NCI-H1092 treated with DMSO at 0.1 percent for 48 hours (cell line): ENCODE measurements around the gene DEPP1.

ENCODE experiments used
- DNase-seq: peaks from one replicate; lab custom pipeline; 2025; lab: John Stamatoyannopoulos, UW

Gene DEPP1

DNA sequence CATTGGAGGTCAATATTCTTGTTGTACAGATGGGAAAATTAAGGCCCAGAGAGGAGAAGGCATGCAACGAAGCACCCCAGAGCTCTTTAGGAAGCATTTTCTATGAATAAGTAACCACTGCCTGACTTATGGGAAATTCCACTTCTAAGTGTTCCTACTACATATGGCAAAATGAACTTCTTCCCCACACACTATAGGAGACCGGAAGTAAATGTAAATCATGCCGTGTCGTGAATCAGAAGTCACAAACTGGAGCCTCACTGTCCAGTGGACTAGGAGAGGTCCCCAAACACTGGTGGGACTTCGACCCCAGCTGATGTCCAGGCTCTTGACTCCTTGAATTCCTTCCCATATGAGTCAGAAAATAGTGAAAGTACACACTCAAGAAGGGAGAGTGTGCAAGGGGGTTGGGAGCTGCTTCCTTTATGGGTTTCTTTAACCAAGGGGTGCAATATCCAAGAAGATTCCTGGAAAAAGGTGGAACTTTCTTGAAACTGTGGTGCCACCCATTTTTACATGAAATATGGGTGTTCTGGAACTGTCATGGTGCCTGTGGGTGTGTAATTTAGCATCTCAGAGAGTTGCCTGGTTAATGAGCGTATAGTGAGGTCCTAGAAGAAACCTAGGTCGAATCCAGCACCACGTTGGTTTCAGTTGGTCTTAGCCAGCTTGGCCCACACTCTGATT, 12.3 kb downstream of the DEPP1 start:
- no peak for DNase-seq

DNA sequence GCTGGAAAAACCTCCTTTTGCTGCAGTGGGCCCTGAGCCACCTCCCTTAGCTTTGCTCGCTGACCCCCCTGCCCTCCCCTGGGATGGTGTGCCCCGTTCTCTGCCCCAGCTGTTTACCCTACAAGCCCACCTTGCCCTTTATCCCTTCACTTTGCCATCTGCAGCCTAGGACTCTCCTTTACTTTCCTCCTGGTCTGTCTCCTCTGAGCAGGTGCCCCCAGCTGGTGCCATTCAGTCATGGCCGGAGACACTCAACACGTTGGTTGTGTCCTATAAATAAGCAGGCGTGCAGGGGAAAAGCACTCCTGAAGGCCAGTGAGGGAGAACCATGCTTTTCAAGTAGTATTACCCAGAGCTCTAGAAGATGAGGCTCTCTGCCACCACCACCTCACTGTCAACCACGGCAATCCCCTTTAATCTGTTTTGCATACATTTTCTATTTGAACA, 12.9 kb downstream of the DEPP1 start:
- DNase-seq: no peak

DNA sequence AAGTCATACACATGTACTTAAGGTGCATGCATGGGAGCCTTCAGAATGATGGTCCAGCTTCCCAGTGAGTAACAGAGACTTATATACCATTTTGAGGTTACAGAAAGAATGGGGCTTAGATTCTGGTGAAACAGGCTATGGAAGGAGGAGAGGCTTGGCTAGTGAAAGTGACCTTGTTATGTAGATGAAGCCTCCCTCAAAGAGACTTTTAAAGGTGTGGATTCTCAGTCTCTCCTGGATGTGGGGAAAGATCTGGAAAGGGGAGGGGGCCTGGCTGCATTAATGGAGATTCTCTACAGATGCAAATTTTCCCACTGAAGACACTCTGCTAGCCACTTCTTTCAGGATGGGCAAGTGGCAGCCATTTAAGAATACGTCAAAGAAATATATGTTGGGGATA, 13.5 kb downstream of the DEPP1 start:
- no peak for DNase-seq

DNA sequence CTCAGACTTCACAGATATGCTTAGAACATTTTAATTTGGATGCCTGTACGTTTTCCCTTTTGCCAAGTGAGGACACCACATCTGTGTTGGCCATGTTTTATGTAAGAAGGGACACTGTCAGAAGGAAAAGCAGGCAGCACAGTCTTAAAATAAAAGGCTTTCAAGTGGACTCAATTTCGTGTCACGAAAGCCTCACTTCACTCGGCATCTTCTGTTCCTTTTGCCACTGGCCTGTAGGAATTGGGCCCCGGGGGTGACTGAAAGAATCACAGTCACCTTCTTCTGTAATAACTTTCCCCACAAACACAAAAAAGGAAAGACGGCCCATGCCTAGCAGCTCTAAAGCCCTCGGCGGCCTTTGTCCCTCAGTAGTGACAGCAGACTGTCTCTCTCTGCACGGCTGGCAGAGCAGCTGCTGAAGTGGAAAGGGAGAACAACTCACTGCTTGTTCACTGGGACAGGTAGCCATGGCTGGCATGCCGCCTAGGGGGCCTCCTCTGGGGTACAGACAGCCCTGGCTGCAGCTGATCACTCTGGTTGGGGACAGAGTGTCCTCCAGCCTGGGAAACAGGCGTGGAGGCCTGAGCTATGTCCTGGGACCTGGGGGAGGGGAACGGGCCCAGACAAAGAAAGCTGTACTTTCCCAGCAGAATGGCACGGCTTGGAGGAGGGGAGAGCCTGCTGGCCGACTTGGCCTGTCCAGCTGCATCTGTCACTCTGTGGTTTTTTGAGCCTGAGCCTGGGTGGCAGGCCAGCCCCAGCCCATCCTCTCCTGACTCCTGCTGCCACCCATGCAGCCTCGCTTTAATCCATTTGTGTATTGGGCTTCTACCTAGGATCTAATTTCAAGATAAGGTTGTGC, 14.6 kb downstream of the DEPP1 start:
- DNase-seq: no peak

DNA sequence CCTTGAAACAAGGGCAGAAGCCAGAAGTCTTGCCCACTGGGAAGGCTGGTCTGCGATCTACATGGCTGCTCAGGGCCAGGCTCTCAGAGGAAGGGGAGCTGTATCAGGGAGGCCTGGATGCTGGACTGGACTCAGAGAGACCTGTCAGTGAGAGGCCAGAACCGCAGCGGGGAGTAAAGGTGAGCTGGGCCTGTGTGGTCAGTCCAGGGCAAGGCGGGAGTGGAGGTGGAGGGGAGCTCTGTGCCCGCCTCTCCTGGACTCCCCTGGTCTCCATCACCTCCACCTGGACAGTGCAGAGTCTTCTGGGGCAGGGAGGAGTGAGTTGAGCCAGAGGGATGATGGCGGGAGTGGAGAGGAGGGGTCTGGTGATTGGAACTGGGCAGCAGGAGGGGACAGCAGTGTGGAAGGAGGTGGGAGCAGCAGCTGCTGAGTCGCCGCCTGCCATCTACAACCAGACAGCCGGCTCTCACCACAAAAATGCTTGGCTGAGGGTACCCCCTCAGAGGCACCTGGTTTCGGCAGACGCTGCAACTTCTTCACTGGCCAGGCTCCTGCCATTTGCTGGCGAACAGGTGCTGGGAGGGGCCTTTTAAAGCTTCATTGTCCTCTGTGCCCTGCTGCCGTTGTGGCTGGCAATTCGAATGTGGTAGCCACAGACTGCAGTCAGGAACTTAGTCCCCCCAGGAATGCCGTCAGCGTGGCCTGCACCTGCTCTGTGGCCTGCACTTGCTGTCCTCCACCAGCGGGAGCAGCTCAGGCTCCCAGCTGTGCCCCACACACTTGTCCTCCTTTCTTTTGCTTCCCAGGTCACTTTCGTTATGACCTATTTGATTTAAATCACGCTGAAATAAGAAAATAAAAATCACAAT, 15.5 kb downstream of the DEPP1 start:
- no peak for DNase-seq

DNA sequence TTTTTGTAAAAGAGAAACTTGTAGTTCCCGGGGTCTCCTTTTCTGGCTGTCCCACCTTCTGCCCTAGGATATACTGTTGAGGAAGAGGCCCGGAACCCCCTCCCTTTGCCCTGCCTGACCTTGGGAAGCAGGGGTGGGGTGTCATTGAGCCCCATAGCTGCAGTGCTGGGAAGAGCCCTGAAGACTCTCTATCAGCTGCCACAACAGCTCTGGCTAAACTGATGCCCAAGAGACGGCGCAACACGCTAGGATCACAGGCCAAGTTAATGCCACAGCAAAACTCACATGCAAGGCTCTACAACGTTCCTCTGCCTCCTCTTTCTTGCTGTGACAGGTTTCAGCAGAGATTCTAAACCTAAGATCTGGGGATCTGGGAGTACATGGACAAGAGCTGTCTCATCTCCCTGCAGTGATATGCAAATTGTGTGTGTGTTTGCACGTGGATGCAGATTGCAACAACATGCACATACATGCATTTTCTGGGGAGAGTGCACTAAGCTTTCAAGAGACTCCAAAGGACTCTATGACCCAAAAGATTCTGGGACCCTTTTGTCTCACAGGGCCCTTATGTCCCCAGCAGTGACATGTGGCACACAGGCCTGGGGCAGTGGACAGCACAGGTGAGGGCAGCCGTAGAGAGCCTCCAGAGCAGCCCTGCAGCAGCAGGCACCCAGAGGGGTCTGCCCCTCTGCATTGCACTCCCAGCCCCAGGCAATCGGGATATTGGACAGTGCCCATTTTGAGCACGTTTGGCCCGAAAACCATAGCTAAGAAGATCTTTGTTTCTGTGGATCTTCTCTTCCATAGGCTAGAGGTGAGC, 16.5 kb downstream of the DEPP1 start:
- DNase-seq: no peak

DNA sequence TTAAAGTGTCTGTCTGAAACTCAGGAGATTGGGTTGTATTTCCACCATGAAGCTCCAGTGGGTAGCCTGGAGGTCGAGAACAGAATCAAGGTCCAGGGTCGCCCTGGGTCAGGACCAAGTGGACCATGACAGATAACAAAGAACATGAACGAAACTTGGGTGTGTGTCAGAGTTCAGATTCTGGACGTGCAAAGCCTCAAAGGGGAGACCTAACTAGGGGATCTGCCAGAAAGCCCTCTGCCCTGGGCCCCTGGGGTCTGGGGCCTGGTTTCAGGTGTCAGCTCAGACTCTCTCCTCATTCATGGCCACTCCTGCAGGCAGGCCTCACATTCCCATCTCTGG, 17.4 kb downstream of the DEPP1 start:
- DNase-seq: no peak

DNA sequence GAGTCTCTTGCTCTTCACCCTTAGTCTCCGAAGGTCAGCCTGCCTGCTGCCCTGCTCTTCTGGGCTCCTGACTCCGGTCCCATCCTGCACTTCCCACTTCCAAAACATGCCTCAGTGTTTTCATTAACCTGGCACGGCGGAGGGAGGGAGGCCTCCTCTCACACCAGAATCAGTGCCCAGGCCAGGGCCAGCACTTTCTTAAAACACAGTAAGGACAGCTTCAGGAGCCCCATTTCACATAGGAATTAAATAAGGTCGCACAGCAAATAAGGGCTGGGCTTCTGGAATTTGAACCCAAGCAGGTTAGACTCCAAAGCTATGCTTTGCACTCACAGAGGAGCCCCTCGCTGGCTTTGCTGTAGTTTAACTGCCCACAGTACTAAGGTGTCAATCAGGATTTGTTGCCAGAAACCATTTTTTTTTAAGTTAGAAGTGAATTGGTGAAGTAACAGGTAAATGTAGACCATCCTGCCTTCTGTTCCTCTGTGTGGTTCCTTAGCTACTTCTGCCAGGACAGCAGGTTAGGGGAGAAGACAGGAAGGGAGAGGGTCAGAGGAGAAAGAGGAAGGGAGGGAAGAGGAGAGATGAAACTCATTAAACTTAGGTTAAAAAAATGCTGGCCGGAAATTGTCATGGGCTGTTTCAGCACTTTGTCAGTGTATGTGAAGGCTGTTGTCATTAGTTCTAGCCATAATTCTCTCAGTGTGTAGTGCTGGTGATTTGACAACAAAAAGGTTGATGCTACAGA, 18.0 kb downstream of the DEPP1 start:
- no peak for DNase-seq

DNA sequence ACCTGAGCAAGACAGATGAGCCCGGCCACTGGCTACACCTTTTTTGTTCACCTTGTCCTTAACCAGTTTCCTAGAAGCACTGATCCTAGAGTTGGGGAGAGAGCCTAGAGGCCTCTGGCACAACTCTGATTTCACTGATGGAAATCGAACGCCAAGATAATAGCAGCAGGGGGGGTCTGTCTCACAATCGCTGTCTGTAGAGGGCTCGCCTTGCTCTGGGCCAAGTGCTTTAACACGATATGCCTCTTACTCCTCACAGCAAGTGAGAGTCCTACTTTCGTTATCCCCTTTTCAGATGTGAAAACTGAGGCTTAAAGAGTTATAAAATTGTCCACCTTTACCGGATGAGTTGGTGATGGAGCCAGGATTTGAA, 18.5 kb downstream of the DEPP1 start:
- no peak for DNase-seq

DNA sequence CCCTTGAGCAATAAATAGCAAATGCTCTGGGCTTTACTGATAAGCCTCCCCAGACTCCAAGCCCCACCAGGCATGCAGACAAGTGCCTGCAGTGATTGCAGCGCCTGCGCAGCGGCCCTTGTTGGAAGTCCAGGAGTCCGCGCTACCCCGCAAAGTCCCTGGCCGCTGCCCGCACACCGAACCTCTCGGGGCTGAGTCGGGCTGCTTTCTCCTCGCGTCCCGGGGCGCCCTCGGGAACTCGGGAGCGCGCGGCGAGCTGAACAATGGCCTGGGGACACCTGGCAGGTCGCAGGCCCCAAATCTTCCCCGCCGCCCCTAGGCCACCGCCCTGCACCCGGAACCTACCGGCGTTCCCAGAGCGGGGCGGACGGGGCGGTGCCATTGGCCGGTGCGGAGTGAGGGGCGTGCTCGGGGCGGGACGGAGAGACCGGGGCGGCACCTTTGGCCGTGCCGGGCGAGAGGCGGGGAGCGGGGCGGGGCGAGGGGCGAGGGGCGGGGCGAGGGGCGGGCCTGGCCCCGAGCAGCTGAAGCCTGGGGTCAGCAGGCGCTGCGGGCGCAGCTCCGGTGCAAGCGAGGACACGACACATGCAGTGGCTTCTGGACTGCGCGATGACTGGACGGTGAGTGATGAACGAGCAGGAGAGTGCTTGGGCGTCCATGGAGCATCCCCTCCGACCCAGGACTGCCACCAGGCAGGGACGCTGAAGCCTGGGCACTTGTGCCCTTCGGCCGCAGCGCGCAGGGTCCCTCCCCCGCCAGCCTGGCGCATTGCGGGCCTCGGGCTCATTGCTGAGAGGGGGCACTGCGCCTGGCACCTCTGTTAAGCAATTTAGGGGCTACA, 19.1 kb downstream of the DEPP1 start, which contains the start of gene RASSF4:
TSS of gene RASSF4 (plus strand) at position 556 of the 841 bp plus-strand sequence. CDS start 10,401 bp downstream, outside the sequence.
- peak; percentile 67 for DNase-seq

DNA sequence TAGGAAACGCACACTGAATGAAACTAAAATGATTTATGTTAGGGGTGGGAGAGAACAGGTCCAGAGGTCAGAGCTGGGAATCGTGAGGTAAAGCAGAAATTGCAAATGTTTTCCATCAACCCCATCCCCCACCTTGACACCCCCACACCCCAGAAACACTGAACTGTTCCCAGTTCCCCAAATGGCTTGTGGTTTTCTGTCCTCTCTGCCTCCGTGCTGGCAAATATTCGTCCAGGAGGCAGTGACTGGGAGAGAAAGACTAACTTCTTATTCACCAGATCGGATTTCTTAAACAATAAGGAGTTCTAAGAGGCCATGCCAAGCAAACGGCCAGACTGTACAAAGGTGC, 19.7 kb downstream of the DEPP1 start:
- no peak for DNase-seq

DNA sequence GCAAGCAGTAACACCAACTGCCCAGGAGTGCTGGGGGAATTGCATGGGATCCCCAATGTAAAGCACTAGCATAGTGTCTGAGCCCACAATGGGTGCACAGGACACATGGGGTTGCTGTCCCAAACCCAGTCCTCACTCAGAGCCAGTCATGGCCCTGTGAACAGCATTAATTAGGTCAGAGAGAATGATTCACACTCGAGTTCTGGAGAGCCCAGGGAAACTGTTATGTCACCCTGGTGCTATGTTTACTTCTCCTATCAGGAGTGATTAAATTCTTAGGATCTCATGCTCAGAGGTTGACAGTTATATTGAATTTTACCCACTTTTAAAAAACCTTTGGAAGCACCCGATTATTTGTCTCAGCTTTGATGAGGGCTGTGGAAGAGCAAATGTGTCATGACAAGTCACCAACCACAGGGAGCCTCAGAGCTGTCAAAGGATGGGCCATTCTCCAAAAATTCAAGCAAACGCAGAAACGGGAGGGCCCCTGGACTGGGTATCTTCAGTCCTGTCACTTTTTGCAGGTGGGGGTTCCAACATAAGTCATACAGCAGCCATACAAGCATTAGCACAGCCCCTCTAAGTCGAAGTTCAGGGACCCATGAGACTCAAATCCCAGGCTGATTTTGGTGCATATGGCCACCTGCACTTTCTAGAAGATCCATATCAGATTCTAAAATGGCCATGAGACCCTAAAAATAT, 20.3 kb downstream of the DEPP1 start:
- DNase-seq: no peak

DNA sequence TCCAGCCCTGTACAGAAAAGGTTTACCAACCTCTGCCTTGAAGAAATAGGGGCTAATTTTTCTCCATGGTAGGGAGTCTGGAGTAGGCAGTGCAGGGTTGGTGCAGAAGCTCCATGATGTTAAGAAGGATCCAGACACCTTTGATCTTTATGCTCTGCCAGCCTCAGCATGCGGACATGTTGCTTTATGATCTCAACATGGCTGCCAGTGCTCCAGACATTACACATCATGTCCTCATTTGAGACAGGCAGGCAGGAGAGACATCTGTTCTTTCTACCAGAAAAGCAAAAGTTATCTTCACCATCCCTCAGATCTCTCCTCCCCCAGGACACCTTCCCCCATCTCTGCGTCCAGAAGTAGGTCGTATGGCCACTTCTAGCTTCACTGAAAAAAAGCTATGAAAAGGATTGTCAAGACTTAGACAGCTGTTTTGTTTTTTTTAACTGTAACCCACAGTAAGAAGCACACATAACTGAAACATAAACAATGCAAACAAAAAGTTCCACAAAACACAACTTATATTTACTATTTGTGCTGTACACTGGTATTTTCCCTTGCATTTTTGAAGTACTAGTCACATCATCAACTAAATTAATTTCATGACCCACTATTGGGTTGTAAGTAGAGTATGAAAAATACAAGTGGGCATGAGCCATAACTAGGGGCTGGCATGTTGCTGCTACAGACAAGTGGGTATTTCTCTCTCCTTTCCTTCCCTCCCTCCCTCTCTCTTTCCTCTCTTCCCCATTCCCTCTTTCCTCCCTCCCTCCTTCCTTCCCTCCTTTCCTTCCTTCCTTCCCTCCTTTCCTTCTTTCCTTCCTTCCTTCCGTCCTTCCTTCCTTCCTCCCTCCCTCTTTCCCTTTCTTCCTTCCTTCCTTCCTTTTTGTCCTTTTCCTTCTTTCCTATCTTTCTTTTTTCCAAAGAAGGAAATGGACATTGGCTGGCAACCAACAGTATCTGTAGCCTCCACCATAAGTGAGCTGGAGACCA, 21.6 kb downstream of the DEPP1 start:
- DNase-seq: no peak

DNA sequence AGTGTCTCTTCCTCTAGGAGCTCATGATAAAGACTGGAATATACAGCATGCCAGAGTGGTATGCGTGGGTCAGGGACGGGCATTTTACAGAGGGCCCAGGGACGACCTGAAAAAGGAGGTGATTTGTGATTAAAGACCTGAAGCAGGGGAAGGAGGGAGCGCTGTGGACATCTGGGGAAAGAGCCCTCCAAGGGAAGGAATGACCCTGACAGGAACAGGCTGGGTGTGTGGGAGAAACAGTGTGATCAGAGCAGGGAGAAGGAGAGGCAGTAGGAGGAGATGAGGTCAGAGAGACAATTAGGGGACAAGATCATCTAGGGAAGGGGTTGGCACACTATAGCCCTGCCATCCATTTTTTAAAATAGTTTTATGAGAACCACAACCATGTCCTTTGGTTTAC, 22.4 kb downstream of the DEPP1 start:
- DNase-seq: no peak

DNA sequence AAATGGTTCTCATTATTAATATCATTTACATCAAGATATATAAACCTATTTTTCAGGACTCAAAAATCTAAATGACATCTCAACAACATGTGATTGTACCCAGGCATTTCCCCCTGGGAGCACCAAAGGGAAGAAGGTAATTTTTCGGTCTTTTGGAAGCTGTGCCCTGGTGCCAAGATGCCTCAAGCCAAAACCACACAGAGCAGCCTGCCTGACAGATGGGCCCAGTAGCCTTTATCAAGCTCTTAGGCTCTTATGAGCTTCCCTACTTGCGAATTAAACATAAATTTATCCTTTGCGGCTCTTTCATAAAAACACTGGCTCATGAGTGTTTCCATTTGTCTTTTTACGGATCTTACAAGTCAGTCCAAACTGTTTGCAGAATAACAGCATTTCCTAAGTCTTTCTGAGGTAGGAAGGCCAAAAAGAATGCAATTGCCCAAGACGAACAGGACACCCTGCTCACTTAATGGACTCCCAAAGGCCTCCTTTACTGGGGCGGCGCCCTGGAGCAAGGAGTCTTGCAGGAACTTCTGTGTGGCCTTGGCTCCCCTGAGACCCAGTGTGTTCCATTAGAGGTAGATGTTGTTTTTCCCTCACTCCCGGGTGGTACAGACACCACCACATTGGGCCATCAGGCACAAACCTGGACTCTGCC, 23.1 kb downstream of the DEPP1 start:
- no peak for DNase-seq

DNA sequence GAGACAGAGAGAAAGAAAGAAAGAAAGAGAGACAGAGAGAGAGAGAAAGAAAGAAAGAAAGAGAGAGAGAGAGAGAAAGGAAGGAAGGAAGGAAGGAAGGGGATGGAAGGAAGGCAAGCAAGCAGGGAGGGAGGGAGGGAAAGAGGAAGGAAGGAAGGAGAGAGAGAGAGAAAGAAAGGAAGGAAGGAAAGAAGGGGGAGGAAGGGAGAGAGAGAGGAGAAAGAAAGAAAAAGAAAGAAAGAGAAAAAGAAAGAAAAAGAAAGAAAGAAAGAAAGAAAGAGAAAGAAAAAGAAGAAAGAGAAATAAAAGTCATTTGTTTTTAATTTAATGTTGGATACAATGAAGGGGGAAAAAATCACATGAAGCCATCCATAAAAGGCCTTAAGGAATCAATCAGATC, 23.6 kb downstream of the DEPP1 start:
- DNase-seq: no peak

DNA sequence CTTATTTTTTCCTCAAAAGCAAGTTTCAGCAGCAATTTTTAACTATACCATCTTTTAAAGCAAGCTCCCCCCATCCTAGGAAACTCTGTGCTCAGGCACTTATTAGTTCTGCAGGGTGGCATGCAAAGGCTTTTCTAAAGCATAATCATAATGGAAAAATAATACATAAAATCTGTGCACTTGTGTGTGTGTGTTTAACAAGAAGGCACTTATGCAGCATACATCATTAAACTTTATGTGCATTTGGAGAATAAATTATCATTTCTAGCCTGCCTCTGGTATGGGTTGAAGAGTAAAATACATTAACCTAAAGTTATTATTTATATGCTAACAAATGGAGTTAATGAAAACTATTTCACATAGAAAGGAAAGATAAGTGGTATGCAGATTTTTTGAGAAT, 24.6 kb downstream of the DEPP1 start:
- DNase-seq: no peak

DNA sequence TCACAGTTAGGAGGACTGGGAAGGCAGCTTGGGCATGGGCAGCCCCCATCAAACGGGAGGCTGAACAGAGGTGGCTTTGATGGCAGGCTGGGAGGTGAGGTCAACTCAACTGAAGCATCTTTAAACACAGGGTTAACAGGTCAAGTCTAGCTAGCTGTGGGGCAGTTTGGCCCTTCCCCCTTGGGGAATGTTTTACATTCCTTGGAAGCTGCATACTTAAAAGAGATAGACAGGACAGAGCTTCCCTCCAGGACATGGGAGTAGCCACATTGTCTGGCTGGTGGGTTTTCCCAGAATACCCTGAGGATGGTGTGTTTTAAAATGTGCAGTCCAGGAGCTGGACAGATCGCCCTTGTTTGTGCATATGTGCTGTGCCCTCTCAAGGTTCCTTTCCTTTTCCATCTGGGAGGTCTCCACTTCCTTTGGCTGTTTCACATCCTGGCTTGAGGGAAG, 25.8 kb downstream of the DEPP1 start:
- no peak for DNase-seq
